WTC11 (cell line): Measurements from ENCODE around the gene ETS2. TPM values are rescaled to one million over a fixed set of nuclear protein-coding genes. Genes with fewer than 3 reads are reported as not detected.

Source experiments
- ATAC-seq: fragments of 200-7000 bp; cut with Tn5 transposase; 2 replicates; pipeline ENCODE4 v1.10.0; 2021; ENCODE audit warnings: mild to moderate bottlenecking, moderate library complexity
- CTCF ChIA-PET: fragments of 300-600 bp; sonication (Branson Sonifier 250); formaldehyde crosslinking; loops from one replicate; lab custom pipeline; 2021; ENCODE audit warnings: antibody characterized with exemption; lab: Charles Lee
- POLR2A ChIA-PET: fragments of 350-600 bp; sonication (Branson Sonifier 250); formaldehyde crosslinking; loops from one replicate; lab custom pipeline; 2021; ENCODE audit warnings: antibody characterized with exemption; lab: Charles Lee
- DNase-seq: peaks from one replicate; pipeline ENCODE4 v3.0.0; 2021; ENCODE audit warnings: low spot score
- H3K27ac Mint-ChIP-seq: 2 replicates; pipeline ENCODE4 v1.8.0; 2021; ENCODE audit warnings: mixed read lengths
- H3K27me3 Mint-ChIP-seq: 2 replicates; pipeline ENCODE4 v1.8.0; 2021; ENCODE audit warnings: low read depth, mild to moderate bottlenecking, moderate library complexity, mixed read lengths
- H3K36me3 Mint-ChIP-seq: 2 replicates; pipeline ENCODE4 v1.8.0; 2021; ENCODE audit warnings: mixed read lengths
- H3K4me1 Mint-ChIP-seq: 2 replicates; pipeline ENCODE4 v1.8.0; 2022; ENCODE audit warnings: mixed read lengths
- H3K4me3 Mint-ChIP-seq: 2 replicates; pipeline ENCODE4 v1.8.0; 2021; ENCODE audit warnings: mild to moderate bottlenecking, moderate library complexity, mixed read lengths
- H3K9me3 Mint-ChIP-seq: 2 replicates; pipeline ENCODE4 v1.8.0; 2021; ENCODE audit warnings: mixed read lengths
- CBFB ChIP-seq: sonication (generic); formaldehyde crosslinking; IDR thresholded peaks from 2 replicates; pipeline ENCODE4 v1.8.1; 2022; ENCODE audit warnings: mild to moderate bottlenecking, low read depth, missing genetic modification reagents
- CTCF ChIP-seq: fragments of 200-600 bp; IDR thresholded peaks from 2 replicates; pipeline ENCODE4 v1.8.0; 2022; ENCODE audit warnings: antibody characterized with exemption
- ERG ChIP-seq: fragments of 250-450 bp; sonication (Bioruptor Pico); IDR thresholded peaks from 2 replicates; pipeline ENCODE4 v1.8.0; 2021; ENCODE audit warnings: mild to moderate bottlenecking
- GRHL2 ChIP-seq: fragments of 250-450 bp; sonication (Bioruptor Pico); IDR thresholded peaks from 2 replicates; pipeline ENCODE4 v1.8.0; 2022; ENCODE audit warnings: mild to moderate bottlenecking, moderate library complexity; ENCODE audit not compliant: insufficient replicate concordance, severe bottlenecking
- GTF2I ChIP-seq: fragments of 250-450 bp; sonication (Bioruptor Pico); conservative IDR thresholded peaks from 2 replicates; pipeline ENCODE4 v1.4.0; 2021; ENCODE audit warnings: mild to moderate bottlenecking
- IRF2 ChIP-seq: sonication (generic); formaldehyde crosslinking; IDR thresholded peaks from 2 replicates; pipeline ENCODE4 v1.8.0; 2022; ENCODE audit warnings: low read depth, missing genetic modification reagents, borderline replicate concordance
- JUN ChIP-seq: sonication (generic); formaldehyde crosslinking; IDR thresholded peaks from 2 replicates; pipeline ENCODE4 v1.8.0; 2023; ENCODE audit warnings: mild to moderate bottlenecking, missing genetic modification reagents
- MAX ChIP-seq: sonication (generic); formaldehyde crosslinking; IDR thresholded peaks from 2 replicates; pipeline ENCODE4 v1.8.0; 2022; ENCODE audit warnings: mild to moderate bottlenecking, missing genetic modification reagents
- NFE2L1 ChIP-seq: sonication (generic); formaldehyde crosslinking; IDR thresholded peaks from 2 replicates; pipeline ENCODE4 v1.8.1; 2023; ENCODE audit warnings: missing genetic modification reagents
- NFYB ChIP-seq: sonication (generic); formaldehyde crosslinking; conservative IDR thresholded peaks from 2 replicates; pipeline ENCODE4 v1.8.0; 2022; ENCODE audit warnings: low read depth, missing genetic modification reagents
- NR1H2 ChIP-seq: sonication (generic); formaldehyde crosslinking; IDR thresholded peaks from 2 replicates; pipeline ENCODE4 v1.9.0; 2021; ENCODE audit warnings: mild to moderate bottlenecking, moderate library complexity, missing genetic modification reagents
- NR3C1 ChIP-seq: sonication (generic); formaldehyde crosslinking; conservative IDR thresholded peaks from 2 replicates; pipeline ENCODE4 v1.8.1; 2023; ENCODE audit warnings: low read depth, mild to moderate bottlenecking, missing genetic modification reagents
- PREB ChIP-seq: sonication (generic); formaldehyde crosslinking; IDR thresholded peaks from 2 replicates; pipeline ENCODE4 v1.8.1; 2022; ENCODE audit warnings: mild to moderate bottlenecking, missing genetic modification reagents, moderate library complexity, borderline replicate concordance
- ZNF138 ChIP-seq: sonication (generic); formaldehyde crosslinking; conservative IDR thresholded peaks from 2 replicates; pipeline ENCODE4 v1.8.1; 2022; ENCODE audit warnings: mild to moderate bottlenecking, moderate library complexity, missing genetic modification reagents
- ZNF671 ChIP-seq: fragments of 250-450 bp; sonication (Bioruptor Pico); IDR thresholded peaks from 2 replicates; pipeline ENCODE4 v1.8.0; 2021; ENCODE audit warnings: mild to moderate bottlenecking
- total RNA-seq: library from RNA; stranded (reverse); gene quantifications from 3 replicates; pipeline ENCODE4 v1.2.3, GENCODE V29; 2021
- TF ChIP-seq, protein P1 (sequence below): sonication (generic); formaldehyde crosslinking; IDR thresholded peaks from 2 replicates; pipeline ENCODE4 v1.8.1; 2022; ENCODE audit warnings: low read depth, missing genetic modification reagents, borderline replicate concordance
- TF ChIP-seq, protein P2 (sequence below): sonication (generic); formaldehyde crosslinking; conservative IDR thresholded peaks from 2 replicates; pipeline ENCODE4 v1.8.1; 2023; ENCODE audit warnings: mild to moderate bottlenecking, low read depth, missing genetic modification reagents, moderate library complexity
- TF ChIP-seq, protein P3 (sequence below): fragments of 250-450 bp; sonication (Bioruptor Pico); IDR thresholded peaks from 2 replicates; pipeline ENCODE4 v1.9.0; 2021; ENCODE audit warnings: mild to moderate bottlenecking

Gene ETS2
- total RNA-seq, 1 experiment from 2014 or later = 56.4 TPM

DNA sequence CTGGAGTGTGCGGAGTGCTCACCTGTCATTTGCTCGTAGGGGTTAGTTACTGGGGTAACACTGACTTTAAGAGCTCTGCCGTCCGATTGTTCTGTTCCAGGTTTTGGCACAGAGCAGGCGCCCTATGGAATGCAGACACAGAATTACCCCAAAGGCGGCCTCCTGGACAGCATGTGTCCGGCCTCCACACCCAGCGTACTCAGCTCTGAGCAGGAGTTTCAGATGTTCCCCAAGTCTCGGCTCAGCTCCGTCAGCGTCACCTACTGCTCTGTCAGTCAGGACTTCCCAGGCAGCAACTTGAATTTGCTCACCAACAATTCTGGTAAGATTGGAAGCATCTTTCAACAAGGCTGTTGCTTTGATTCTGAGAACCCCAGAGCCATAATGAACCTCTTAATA is 12.6 kb downstream of the ETS2 start:
- H3K27ac Mint-ChIP-seq = no peak overlapping the region
- H3K4me3 Mint-ChIP-seq = no peak overlapping the region
- no peak for DNase-seq
- TF ChIP-seq ERG (no peak), ZNF671 (CRISPR knock-in tag) (no peak), NFYB (CRISPR knock-in tag) (no peak), NR1H2 (CRISPR knock-in tag) (no peak), MAX (no peak), ZNF138 (CRISPR knock-in tag) (no peak), IRF2 (CRISPR knock-in tag) (no peak), CBFB (CRISPR knock-in tag) (no peak), GRHL2 (CRISPR knock-in tag) (no peak), GTF2I (CRISPR knock-in tag) (no peak), NR3C1 (CRISPR knock-in tag) (no peak), JUN (no peak), CTCF (no peak), NFE2L1 (no peak), PREB (CRISPR knock-in tag) (no peak)
- TF ChIP-seq, protein P1, sequence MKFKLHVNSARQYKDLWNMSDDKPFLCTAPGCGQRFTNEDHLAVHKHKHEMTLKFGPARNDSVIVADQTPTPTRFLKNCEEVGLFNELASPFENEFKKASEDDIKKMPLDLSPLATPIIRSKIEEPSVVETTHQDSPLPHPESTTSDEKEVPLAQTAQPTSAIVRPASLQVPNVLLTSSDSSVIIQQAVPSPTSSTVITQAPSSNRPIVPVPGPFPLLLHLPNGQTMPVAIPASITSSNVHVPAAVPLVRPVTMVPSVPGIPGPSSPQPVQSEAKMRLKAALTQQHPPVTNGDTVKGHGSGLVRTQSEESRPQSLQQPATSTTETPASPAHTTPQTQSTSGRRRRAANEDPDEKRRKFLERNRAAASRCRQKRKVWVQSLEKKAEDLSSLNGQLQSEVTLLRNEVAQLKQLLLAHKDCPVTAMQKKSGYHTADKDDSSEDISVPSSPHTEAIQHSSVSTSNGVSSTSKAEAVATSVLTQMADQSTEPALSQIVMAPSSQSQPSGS (CRISPR knock-in tag) = no peak
- TF ChIP-seq, protein P2, sequence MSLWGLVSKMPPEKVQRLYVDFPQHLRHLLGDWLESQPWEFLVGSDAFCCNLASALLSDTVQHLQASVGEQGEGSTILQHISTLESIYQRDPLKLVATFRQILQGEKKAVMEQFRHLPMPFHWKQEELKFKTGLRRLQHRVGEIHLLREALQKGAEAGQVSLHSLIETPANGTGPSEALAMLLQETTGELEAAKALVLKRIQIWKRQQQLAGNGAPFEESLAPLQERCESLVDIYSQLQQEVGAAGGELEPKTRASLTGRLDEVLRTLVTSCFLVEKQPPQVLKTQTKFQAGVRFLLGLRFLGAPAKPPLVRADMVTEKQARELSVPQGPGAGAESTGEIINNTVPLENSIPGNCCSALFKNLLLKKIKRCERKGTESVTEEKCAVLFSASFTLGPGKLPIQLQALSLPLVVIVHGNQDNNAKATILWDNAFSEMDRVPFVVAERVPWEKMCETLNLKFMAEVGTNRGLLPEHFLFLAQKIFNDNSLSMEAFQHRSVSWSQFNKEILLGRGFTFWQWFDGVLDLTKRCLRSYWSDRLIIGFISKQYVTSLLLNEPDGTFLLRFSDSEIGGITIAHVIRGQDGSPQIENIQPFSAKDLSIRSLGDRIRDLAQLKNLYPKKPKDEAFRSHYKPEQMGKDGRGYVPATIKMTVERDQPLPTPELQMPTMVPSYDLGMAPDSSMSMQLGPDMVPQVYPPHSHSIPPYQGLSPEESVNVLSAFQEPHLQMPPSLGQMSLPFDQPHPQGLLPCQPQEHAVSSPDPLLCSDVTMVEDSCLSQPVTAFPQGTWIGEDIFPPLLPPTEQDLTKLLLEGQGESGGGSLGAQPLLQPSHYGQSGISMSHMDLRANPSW = no peak
- TF ChIP-seq, protein P3, sequence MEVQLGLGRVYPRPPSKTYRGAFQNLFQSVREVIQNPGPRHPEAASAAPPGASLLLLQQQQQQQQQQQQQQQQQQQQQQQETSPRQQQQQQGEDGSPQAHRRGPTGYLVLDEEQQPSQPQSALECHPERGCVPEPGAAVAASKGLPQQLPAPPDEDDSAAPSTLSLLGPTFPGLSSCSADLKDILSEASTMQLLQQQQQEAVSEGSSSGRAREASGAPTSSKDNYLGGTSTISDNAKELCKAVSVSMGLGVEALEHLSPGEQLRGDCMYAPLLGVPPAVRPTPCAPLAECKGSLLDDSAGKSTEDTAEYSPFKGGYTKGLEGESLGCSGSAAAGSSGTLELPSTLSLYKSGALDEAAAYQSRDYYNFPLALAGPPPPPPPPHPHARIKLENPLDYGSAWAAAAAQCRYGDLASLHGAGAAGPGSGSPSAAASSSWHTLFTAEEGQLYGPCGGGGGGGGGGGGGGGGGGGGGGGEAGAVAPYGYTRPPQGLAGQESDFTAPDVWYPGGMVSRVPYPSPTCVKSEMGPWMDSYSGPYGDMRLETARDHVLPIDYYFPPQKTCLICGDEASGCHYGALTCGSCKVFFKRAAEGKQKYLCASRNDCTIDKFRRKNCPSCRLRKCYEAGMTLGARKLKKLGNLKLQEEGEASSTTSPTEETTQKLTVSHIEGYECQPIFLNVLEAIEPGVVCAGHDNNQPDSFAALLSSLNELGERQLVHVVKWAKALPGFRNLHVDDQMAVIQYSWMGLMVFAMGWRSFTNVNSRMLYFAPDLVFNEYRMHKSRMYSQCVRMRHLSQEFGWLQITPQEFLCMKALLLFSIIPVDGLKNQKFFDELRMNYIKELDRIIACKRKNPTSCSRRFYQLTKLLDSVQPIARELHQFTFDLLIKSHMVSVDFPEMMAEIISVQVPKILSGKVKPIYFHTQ (CRISPR knock-in tag) = no peak
- no peaks in the 10 kb centered on the region for H3K27me3 Mint-ChIP-seq
- H3K4me1 Mint-ChIP-seq = peaks cover 14% of the 10 kb centered on the region
- H3K9me3 Mint-ChIP-seq = peaks cover 4% of the 10 kb centered on the region
- no peak for ATAC-seq
- peaks cover 91% of the 10 kb centered on the region for H3K36me3 Mint-ChIP-seq
- POLR2A ChIA-PET = no interaction called here
- CTCF ChIA-PET = no interaction called here
